ENCODE data around the gene AGFG2.

Gene AGFG2

DNA sequence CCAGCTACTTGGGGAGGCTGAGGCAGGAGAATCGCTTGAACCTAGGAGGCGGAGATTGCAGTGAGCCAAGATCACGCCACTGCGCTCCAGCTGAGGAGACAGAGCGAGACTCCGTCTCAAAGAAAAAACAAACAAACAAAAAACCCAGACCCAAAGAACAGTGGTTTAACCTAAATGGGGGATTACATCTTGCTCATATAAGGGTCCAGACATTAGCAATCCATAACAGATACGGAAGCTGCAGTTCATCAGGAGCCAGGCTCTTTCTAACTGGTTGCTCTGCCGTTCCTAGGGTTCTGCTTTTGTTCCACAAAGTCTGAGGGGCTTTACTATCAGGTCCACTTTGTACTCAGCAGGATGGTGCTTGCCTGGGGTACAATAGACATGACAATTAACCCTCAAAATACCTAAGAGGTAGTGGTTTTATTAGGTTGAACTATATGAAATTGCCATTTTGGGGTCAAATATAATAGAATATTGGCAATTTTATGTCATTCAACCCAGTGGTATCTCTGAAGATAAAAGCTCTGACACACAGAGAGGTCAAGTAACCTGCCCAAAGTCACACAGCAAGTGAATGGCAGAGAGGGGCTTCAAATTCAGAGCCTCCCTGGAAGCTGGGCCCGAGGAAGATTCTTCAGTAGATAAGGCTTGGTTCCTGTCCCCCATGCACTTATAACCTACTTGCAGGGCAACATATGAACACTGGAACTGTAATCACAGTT lies 34.0 kb upstream of the AGFG2 start:
- Histone ChIP-seq H3K27me3 (ENCODE audit: insufficient read depth, poor library complexity, severe bottlenecking) (peaks cover 7% of the 10 kb centered on the region), H3K27ac (replicated peaks) (no peak overlapping the region), H3K4me3 (replicated peaks; ENCODE audit: insufficient read depth, low read length) (no peak overlapping the region)
- TF ChIP-seq POLR2AphosphoS5 (IDR thresholded peaks at IDR 0.05; ENCODE audit: low read depth): no peak
- TF ChIP-seq GABPA (IDR thresholded peaks at IDR 0.05; ENCODE audit: low read depth): no peak
- TF ChIP-seq, protein P1, sequence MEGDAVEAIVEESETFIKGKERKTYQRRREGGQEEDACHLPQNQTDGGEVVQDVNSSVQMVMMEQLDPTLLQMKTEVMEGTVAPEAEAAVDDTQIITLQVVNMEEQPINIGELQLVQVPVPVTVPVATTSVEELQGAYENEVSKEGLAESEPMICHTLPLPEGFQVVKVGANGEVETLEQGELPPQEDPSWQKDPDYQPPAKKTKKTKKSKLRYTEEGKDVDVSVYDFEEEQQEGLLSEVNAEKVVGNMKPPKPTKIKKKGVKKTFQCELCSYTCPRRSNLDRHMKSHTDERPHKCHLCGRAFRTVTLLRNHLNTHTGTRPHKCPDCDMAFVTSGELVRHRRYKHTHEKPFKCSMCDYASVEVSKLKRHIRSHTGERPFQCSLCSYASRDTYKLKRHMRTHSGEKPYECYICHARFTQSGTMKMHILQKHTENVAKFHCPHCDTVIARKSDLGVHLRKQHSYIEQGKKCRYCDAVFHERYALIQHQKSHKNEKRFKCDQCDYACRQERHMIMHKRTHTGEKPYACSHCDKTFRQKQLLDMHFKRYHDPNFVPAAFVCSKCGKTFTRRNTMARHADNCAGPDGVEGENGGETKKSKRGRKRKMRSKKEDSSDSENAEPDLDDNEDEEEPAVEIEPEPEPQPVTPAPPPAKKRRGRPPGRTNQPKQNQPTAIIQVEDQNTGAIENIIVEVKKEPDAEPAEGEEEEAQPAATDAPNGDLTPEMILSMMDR (IDR thresholded peaks at IDR 0.05; ENCODE audit: insufficient read depth, low read length): no peak
- TF ChIP-seq SPI1 (IDR thresholded peaks at IDR 0.05; ENCODE audit: borderline replicate concordance, low read depth): no peak
- TF ChIP-seq, protein P2, sequence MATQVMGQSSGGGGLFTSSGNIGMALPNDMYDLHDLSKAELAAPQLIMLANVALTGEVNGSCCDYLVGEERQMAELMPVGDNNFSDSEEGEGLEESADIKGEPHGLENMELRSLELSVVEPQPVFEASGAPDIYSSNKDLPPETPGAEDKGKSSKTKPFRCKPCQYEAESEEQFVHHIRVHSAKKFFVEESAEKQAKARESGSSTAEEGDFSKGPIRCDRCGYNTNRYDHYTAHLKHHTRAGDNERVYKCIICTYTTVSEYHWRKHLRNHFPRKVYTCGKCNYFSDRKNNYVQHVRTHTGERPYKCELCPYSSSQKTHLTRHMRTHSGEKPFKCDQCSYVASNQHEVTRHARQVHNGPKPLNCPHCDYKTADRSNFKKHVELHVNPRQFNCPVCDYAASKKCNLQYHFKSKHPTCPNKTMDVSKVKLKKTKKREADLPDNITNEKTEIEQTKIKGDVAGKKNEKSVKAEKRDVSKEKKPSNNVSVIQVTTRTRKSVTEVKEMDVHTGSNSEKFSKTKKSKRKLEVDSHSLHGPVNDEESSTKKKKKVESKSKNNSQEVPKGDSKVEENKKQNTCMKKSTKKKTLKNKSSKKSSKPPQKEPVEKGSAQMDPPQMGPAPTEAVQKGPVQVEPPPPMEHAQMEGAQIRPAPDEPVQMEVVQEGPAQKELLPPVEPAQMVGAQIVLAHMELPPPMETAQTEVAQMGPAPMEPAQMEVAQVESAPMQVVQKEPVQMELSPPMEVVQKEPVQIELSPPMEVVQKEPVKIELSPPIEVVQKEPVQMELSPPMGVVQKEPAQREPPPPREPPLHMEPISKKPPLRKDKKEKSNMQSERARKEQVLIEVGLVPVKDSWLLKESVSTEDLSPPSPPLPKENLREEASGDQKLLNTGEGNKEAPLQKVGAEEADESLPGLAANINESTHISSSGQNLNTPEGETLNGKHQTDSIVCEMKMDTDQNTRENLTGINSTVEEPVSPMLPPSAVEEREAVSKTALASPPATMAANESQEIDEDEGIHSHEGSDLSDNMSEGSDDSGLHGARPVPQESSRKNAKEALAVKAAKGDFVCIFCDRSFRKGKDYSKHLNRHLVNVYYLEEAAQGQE (IDR thresholded peaks at IDR 0.05; ENCODE audit: insufficient replicate concordance, low read depth): no peak
- DNase-seq (ENCODE audit: low read depth in 1 of 2, low spot score in 1 of 2): no peak

DNA sequence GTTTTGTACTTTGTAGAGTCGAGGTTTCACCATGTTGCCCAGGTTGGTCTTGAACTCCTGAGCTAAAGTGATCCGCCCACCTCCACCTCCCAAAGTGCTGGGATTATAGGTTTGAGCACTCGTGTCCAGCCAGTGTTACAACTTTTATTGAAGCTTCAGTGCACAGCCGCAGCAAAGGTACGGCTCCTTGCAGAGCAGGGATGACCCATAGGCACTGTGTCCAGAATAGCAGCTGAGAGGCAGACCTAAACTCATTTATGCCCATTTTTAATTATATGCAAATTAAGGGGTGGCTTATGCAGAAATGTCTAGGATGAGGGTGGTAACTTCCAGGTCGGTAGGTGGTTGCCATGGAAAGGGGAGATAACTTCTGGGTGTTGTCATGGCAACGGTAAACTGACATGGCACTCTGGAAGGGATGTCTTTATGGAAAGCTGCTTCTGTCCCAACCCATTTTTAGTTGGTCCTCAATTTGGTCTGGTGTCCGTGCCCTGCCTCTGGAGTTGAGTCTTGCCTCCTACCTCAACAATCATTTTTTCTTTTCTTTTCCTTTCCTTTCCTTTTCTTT lies 32.6 kb upstream of the AGFG2 start:
- Histone ChIP-seq H3K4me3 (replicated peaks; ENCODE audit: insufficient read depth, low read length) (no peak overlapping the region), H3K27me3 (ENCODE audit: insufficient read depth, poor library complexity, severe bottlenecking) (peaks cover 7% of the 10 kb centered on the region), H3K27ac (replicated peaks) (no peak overlapping the region)
- DNase-seq (ENCODE audit: low read depth in 1 of 2, low spot score in 1 of 2): no peak
- TF ChIP-seq, protein P1 (IDR thresholded peaks at IDR 0.05; ENCODE audit: insufficient read depth, low read length): no peak
- TF ChIP-seq GABPA (IDR thresholded peaks at IDR 0.05; ENCODE audit: low read depth) (no peak), POLR2AphosphoS5 (IDR thresholded peaks at IDR 0.05; ENCODE audit: low read depth) (no peak), SPI1 (IDR thresholded peaks at IDR 0.05; ENCODE audit: borderline replicate concordance, low read depth) (no peak)
- TF ChIP-seq, protein P2 (IDR thresholded peaks at IDR 0.05; ENCODE audit: insufficient replicate concordance, low read depth): no peak

DNA sequence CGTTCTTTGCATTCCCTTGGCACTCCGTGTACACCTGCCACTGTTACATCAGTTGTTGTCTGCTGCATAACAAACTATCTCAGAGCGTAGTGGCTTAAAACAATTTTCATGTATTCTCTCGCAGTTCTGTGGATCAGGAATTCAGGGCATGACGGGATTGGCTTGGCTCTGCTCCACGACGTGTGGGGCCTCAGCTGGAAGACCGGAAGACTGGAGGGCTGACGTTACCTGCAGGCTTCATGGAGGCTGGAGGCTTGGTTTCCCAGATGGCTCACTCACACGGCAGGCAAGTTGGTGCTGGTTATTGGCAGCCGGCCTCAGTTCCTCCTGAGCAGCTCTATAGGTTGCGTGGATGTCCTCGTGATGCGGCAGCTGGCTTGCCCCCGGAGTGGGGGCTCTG lies 29.8 kb upstream of the AGFG2 start:
- Histone ChIP-seq H3K27me3 (ENCODE audit: insufficient read depth, poor library complexity, severe bottlenecking) (no peaks in the 10 kb centered on the region), H3K27ac (replicated peaks) (no peak overlapping the region)
- no peak for DNase-seq (ENCODE audit: low read depth in 1 of 2, low spot score in 1 of 2)

More for the DNA sequence above, 29.8 kb upstream of the AGFG2 start:
- TF ChIP-seq GABPA (IDR thresholded peaks at IDR 0.05; ENCODE audit: low read depth) (no peak), SPI1 (IDR thresholded peaks at IDR 0.05; ENCODE audit: borderline replicate concordance, low read depth) (no peak), POLR2AphosphoS5 (IDR thresholded peaks at IDR 0.05; ENCODE audit: low read depth) (no peak)
- TF ChIP-seq, protein P2 (IDR thresholded peaks at IDR 0.05; ENCODE audit: insufficient replicate concordance, low read depth): no peak
- TF ChIP-seq, protein P1 (IDR thresholded peaks at IDR 0.05; ENCODE audit: insufficient read depth, low read length): no peak
- H3K4me3 ChIP-seq (replicated peaks; ENCODE audit: insufficient read depth, low read length): no peak overlapping the region

Measured in HL-60 (cell line).